GM21381 (cell line): ENCODE results near the gene CHKB.

Experiments used
- ATAC-seq: cut with Tn5 transposase; IDR thresholded peaks from one replicate; pipeline ENCODE4 v1.9.1; 2021; ENCODE audit warnings: mild to moderate bottlenecking, moderate library complexity; ENCODE audit not compliant: unreplicated experiment

Gene CHKB

DNA sequence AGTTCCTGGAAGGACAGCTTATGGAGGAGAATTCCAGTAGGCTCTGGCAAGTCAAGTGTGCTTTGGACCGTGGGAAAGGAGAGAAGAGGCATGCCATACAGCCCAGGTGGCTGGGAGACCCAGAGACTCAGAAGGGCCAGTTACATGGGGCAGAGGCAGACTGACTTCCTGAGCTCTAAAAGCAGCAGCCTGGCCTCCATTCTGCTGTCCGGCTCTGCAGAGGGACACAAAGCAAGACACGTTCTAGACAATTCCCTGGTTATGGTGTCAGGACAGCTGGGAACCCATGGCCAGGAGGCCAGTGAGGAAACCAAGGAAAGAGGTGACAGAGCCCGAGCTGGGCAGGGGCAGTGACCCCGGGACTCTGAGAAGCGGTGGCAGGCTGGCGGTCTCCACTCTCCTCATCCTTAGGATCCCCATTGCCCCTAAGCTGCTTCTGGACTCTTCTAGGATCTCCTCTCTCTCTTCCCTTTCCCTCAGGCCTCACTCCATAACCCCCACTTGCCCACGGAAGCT, 7.2 kb downstream of the CHKB start:
- no peak for ATAC-seq

GRCh38 chr22:50574383-50574755, 8.3 kb downstream of the CHKB start:
- ATAC-seq: no peak

DNA sequence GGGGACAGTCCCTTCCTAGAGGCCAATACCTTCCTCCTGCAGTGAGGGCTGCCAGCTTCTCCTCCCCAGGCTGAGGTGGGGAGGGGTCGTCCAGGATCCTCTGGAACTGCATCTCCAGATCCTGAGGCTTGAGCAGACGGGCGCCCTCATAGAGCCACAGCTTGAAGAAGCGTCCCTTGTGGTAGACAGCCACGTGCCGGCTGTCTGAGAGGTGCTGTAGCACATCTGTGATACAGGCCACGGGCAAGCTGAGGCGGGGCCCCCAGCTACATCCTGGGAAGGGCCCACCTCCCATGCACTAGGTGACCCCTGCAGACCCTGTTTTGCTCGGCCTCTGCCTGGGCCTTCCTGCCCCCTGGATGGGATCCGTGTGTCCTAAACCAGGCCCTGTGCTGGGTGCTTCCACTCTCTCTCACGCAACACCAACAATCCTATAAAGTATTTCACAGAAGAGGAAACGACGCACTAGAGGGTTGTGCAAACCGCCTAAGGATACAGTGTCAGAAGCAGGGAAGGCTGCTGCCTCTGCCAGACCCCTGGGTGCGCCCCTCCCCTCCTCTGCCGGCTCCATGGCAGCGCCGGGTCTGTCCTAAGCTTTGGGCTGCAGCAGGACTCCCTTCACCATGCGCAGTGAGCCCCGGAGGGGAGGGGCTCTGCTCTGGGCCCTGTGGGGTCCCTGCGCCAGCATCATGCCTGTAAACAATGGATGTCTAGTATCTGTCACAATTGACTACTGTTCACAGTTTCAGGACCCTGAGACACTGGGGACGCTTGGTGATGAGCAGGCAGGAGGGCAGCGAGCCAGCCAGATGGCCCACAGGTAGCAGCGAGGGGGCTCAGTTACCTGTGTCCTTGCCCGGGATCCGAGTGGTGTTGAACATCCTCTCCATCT, 8.9 kb downstream of the CHKB start:
- no peak for ATAC-seq

- ATAC-seq: no peak
Observed at GRCh38 chr22:50572965-50573364, 9.7 kb downstream of the CHKB start.

GRCh38 chr22:50571264-50572175, 11.1 kb downstream of the CHKB start:
- no peak for ATAC-seq

GRCh38 chr22:50570861-50571260, 11.8 kb downstream of the CHKB start:
- no peak for ATAC-seq

GRCh38 chr22:50569896-50570535, 12.6 kb downstream of the CHKB start:
- ATAC-seq: no peak

GRCh38 chr22:50569041-50569459, 13.6 kb downstream of the CHKB start:
- no peak for ATAC-seq

- ATAC-seq: no peak
Observed at GRCh38 chr22:50568626-50569025, 14.0 kb downstream of the CHKB start.

DNA sequence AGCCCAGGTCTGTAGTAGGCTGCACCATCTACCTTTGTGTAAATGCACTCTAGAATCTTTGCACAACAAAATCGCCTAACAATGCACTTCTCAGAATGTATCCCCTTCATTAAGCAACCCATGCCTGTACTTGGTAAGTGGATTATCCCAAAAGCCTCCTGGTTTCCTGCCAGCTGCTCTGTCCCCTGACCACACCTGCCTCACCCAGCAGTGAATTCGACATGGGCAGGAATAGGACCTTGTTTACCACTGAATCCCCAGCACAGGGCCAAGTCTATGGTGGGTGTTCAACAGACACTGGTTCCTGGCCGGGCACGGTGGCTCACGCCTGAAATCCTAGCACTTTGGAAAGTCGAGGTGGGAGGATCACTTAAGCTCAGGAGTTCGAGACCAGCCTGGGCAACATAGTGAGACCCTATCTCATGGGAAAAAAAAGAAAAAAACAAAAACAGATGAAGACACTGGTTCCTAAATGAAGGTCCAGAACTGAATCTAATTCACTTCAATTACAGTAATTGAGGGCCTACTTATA, 14.9 kb downstream of the CHKB start:
- ATAC-seq: no peak

DNA sequence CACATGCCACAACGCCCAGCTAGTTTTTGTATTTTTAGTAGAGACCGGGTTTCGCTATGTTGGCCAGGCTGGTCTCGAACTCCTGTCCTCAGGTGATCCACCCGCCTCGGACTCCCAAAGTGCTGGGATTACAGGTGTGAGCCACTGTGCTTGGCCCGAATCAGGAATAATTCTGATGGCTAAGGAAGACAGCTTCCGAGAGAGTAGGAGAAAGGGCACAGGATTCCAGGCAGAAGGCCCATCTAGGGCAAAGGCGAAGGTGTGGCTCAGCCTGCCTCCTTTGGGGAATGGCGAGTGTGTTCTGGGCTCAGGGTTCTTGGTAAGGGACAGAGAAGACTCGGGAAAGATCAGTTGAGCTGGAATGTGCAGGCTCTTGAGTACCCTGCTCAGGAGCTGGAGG, 18.4 kb downstream of the CHKB start:
- no peak for ATAC-seq

GRCh38 chr22:50563413-50564160, 19.1 kb downstream of the CHKB start:
- no peak for ATAC-seq

DNA sequence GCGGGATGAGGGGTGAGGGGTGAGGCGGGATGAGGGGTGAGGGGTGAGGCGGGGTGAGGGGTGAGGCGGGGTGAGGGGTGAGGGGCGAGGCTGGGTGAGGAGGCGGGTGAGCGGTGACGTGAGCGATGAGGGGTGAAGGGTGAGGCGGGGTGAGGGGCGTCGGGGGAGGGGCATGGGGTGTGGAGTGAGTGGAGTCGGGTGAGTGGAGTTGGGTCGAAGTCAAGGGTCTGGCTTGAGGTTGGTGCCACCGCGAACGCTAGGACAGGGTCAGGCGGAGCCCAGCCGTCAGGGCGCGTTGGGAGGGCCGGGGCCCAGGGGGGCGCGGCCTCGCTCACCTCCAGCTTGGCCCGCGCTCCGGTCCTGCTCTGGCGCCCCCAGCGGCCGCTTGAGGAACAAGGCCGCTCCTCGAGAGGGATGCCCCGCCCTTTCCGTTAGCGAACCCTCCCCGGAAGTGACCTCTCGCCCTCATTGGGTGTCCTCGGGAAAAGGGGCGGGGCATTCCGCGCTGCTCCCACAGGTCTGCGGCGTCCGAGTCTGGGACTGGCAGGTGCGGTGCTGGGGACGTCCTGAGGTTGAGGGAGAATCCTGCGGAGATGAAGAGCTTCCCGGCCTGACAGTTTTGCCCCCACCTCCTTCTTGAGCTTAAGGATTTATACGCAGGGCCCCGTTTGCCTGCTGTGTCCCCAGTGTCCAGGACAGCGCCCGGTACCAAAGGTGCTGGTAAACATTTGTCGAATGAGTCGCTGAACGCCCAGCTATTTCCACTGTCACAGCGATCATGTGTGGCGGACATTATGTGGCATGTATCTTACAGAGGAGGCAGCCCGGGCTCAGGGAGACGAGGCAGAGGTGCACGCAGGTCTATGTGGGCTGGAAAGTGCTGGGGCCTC, 19.9 kb downstream of the CHKB start, which contains the start of gene SYCE3:
SYCE3 (minus strand) TSS at position 397 of the 890 bp plus-strand sequence. CDS start 6,514 bp downstream, outside the sequence.
- ATAC-seq: peak; percentile 95

DNA sequence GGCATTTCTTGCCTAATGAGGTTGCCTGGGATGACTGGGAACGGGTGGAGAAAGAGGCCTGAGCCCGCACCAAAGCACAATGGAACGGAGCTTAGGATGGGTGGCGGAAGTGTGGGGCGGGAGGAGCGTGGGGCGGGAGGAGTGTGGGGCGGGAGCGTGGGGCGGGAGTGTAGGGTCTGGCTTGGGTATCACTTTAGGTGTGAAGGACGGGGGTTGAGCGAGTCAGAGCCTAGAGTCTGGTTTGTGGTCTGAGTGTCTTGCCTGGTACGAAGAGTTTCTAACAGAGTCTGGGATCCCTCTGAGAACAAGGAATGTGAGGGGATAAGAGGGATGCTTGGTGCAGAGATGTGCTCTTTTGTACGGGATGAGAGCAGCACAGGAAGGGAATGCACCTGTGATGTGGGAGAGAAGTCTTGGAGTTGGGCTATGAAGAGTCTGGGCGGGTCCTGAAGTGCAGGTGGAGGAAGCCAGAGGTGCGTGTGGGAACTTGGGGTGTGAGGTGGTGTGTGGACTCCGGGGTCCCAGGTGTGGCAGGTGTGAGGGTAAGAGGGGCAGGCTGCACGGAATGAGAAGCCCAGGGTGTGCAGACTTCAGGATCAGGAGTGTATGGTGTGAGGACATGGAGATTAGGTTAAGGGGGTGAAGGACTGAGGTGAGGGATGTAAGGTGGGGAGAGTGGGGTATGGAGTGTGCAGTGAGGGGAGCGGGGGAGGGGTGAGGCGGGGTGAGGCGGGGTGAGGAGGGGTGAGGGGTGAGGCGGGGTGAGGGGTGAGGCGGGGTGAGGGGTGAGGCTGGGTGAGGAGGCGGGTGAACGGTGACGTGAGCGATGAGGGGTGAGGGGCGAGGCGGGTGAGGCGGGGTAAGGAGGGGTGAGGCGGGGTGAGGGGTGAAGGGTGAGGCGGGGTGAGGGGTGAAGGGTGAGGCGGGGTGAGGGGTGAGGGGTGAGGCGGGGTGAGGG, 21.0 kb downstream of the CHKB start:
- ATAC-seq: no peak

DNA sequence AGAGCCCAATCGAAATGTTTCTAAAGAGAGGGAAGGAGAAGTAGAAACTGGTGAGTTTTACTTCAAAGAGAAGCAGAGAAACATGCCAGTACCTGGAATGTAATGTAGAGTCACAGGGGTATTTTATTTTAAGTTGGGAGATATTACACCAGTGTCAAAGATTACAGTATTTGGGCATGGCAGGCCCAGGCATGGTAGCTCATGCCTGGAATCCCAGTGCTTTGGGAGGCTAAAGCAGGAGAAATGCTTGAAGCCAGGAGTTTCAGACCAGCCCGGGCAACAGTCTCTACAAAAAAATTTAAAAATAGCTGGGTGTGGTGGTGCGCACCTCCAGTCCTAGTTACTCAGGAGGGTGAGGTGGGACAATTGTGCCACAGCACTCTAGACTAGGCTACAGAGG, 22.6 kb downstream of the CHKB start:
- ATAC-seq: no peak

DNA sequence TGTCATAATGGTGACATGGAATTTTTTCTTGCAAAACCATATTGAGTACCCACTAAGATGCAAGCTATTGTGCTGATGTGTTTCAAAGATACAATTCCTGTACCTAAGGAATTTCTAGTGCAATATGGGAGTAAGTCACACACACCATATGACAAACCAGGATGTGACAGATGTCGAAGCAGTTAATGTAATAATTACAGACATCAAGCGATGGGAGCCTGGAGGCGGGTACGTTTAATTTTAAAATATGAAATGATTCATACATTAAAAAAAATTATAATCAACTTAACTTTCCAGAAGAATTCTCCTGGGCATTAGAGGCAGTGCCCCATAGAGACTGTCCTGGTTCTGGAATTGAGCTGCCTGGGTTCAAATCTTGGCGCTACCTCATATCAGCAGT, 25.9 kb downstream of the CHKB start:
- no peak for ATAC-seq

DNA sequence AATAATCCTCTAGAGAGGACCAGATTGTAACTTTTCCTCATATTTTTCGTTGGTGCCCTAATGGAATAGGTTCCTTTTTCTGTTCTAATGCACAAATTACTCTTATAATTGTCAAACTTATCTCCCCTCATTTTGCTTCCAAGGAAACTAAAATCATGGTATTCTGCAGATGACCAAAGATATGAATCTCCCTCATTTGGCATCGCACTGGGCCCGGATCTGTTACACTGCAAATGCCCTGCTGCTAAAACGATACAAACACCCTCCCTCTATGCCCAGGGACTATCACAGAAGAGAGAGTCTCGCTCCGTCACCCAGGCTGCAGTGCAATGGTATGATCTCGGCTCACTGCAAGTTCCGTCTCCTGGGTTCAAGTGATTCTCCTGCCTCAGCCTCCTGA, 29.3 kb downstream of the CHKB start:
- ATAC-seq: no peak
